GM21526 (cell line): ENCODE data around the gene GHRH.

Experiments
- ATAC-seq: cut with Tn5 transposase; IDR thresholded peaks from one replicate; pipeline ENCODE4 v1.9.1; 2021; ENCODE audit warnings: moderate library complexity; ENCODE audit not compliant: unreplicated experiment, low FRiP score

Gene GHRH

DNA sequence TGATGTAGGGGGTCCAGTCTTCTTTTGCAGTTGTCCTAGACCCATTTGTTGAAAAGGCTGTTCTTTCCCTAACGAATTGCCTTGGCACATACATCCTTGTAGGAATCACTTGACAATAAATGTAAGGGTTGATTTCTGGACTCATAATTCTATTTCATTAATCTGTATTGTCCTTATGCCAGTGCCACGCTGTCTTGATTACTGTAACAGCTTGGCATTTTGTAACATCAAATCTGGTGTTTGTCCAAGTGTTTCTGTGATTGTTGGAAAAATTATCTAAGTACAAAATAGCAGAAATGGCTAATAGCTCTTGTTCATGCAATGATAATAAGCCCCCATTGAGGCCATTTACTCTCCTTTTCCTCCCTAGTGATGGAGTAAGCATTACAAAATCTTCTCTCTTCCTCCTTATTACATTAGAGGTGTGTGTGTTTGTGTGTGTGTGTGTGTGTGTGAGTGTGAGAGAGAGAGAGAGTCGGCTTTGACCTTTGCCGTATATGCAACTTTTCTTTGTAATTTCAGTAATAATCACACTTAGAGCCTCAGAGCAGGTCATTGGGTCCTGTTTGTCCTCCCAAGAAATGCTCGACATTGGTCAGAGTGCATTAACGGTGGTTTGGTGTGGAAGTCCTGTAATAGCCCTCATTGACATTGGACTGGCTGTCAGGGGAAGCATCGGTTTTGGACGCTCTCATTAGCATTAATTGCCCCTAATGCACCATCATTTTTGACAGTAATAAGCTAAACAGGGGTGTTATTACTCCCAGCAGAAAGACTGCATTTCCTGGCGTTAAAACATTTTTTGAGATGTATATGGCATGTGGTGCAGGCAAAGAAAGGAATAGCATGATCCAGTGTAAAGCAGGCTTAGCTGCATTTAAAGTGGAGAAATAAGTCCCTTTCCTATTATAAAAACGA, 41.6 kb downstream of the GHRH start:
- ATAC-seq: no peak

DNA sequence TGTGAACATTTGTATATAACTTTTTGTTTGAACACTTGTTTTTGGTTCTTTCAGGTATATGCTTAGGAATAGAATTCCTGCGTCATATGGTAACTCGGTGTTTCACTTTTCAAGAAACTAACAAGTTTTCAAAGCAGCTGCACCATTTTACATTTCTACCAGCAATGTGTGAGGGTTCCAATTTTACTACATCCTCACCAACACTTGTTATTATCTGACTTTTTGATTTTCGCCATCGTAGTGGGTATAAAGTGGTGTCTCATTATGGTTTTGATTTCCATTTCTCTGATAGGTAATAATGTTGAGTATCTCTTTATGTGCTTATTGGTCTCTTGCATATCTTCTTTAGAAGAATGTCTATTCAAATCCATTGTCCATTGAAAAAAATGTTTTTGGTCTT, 42.6 kb downstream of the GHRH start:
- ATAC-seq: no peak

- no peak for ATAC-seq
These were observed 43.2 kb downstream of the GHRH start for GRCh38 chr20:37218441-37218840.

DNA sequence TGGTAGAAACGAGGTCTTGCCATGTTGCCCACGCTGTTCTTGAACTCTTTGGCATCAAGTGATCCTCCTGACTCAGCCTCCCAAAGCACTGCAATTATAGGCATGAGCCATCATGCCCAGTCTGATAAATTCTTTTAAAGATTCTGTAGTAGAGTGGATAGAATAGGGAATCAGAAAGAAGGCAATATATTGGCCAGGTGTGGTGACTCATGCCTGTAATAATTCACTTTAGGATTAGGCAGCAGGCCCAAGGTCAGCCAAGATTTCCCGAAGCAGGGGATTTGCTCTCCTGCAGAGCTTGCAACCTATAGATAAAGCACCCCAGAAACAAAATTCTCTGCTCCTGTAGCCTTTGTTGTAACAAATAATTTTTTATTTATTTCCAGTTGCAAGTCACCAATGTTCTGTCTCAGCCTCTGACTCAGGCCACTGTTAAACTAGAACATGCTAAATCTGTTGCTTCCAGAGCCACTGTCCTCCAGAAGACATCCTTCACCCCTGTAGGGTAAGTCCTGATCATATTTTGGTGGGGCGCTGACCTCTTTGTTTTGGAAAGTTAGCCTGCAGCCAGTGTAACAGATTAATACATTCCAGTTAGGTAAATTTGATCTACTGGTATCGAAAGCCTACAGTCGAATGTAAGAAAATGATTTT, 51.8 kb downstream of the GHRH start:
- ATAC-seq: no peak

GRCh38 chr20:37209193-37209592, 52.4 kb downstream of the GHRH start:
- ATAC-seq: no peak

- no peak for ATAC-seq
These were observed 54.4 kb downstream of the GHRH start for GRCh38 chr20:37207171-37207570.

- no peak for ATAC-seq
These were observed 55.8 kb downstream of the GHRH start for GRCh38 chr20:37205794-37206193.

- ATAC-seq: no peak
These were observed 56.5 kb downstream of the GHRH start for GRCh38 chr20:37205130-37205529.

- ATAC-seq: no peak
These were observed 57.6 kb downstream of the GHRH start for GRCh38 chr20:37204056-37204455.

- no peak for ATAC-seq
These were observed 59.2 kb downstream of the GHRH start for GRCh38 chr20:37202267-37202943.

DNA sequence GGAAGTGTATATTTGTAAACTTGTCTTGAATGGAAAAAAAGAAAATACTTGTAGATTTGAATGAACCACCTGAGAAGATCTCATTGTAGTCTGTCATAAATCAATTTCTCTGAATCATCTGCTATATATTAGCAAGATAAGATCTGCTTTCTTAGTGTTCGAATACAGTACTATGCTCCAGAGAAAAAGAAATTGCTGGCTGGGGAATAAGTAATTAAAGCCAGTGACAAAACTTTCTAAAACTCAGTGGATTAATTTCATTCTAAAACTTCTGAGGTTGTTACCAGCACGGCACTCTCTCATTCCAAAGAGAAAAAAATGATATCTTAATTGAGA, 59.8 kb downstream of the GHRH start:
- no peak for ATAC-seq
